ENCODE results near the gene CNBD2.

- TF ChIP-seq CTCF (IDR thresholded peaks at IDR 0.05) = no peak
- TF ChIP-seq EZH2 (IDR thresholded peaks at IDR 0.05; ENCODE audit: borderline replicate concordance, insufficient read depth, low read depth, low read length, poor library complexity, severe bottlenecking) = no peak
These were observed 18.3 kb upstream of the CNBD2 start for GRCh38 chr20:35950093-35950492.

Data from B cell (primary cell).